Stimulated activated CD4-positive, alpha-beta T cell treated with anti-CD3 and anti-CD28 coated beads, TNF-alpha, amount 100 ng/mL, for 48 hours (primary cell): ENCODE measurements around the gene FTCD.
"Not testable (repeated sequence)": the region's sequence is repeated elsewhere in the genome, so short reads cannot be mapped to it uniquely, and the experiment has no call there.

ENCODE experiments used
- DNase-seq, 3 donors: peaks; one replicate each; pipeline ENCODE4 v3.0.0-alpha.2; 2020; ENCODE audit warnings: low read depth in 3 of 3

Gene FTCD

GRCh38 chr21:46171996-46172862 lies 16.9 kb upstream of the FTCD start:
- no peak for DNase-seq

- no peak for DNase-seq
Observed at GRCh38 chr21:46171585-46171984, 16.2 kb upstream of the FTCD start.

GRCh38 chr21:46170436-46171193 lies 15.2 kb upstream of the FTCD start:
- DNase-seq, result not testable (repeated sequence)

- DNase-seq, result no peak
Observed at GRCh38 chr21:46168659-46169386, 13.4 kb upstream of the FTCD start.

- DNase-seq, result no peak
Observed at GRCh38 chr21:46168238-46168637, 12.9 kb upstream of the FTCD start.

GRCh38 chr21:46165098-46165497 lies 9.7 kb upstream of the FTCD start:
- no peak for DNase-seq

- DNase-seq, result no peak
Observed at GRCh38 chr21:46163380-46163779, 8.0 kb upstream of the FTCD start.

GRCh38 chr21:46161633-46162592 lies 6.5 kb upstream of the FTCD start:
- DNase-seq, result no peak

GRCh38 chr21:46160907-46161632 lies 5.7 kb upstream of the FTCD start:
- no peak for DNase-seq

- DNase-seq, result no peak
Observed at GRCh38 chr21:46160657-46160906, 5.2 kb upstream of the FTCD start.

- no peak for DNase-seq
Observed at GRCh38 chr21:46159841-46160656, 4.7 kb upstream of the FTCD start.

- DNase-seq, result no peak
Observed at GRCh38 chr21:46159390-46159789, 4.0 kb upstream of the FTCD start.

- DNase-seq, result no peak
Observed at GRCh38 chr21:46158666-46159300, 3.4 kb upstream of the FTCD start.

- no peak for DNase-seq
Observed at GRCh38 chr21:46157987-46158451, 2.6 kb upstream of the FTCD start.

GRCh38 chr21:46157396-46157986 lies 2.1 kb upstream of the FTCD start:
- DNase-seq, result no peak

- DNase-seq, result no peak
Observed at GRCh38 chr21:46156678-46157077, 1.3 kb upstream of the FTCD start.

- DNase-seq, result no peak
Observed at GRCh38 chr21:46156378-46156645, 933 bp upstream of the FTCD start.

GRCh38 chr21:46154955-46155513 lies 345 bp downstream of the FTCD start:
- no peak for DNase-seq
